ENCODE measurements around the gene SLC22A1.

Gene SLC22A1

GRCh38 chr6:160180706-160181105 is 59.1 kb downstream of the SLC22A1 start:
- peak; percentile 73 for DNase-seq

DNA sequence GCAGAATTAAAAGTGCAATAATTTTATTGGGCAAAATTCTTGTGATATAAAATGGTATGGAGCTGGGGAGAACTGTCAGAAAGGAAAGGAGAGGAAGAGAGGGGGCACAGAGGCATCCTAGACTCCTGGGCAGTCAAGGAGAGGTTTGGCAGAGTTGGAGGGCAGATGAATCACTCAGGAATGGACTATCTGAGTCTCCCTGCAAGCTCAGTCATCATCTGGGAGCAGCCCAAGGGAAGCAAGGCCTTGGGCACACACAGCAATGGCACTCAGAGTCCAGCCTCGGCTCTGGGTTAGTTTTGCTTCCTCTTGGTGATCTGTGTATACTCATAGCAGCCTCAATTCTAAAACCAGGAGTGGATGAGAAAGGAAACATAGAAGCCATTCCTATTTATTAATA is 67.2 kb downstream of the SLC22A1 start:
- DNase-seq, result peak; percentile 78

GRCh38 chr6:160190081-160190480 is 68.5 kb downstream of the SLC22A1 start:
- no peak for DNase-seq

GRCh38 chr6:160190973-160191372 is 69.4 kb downstream of the SLC22A1 start:
- no peak for DNase-seq

GRCh38 chr6:160192840-160193239 is 71.2 kb downstream of the SLC22A1 start:
- no peak for DNase-seq

GRCh38 chr6:160194808-160195207 is 73.2 kb downstream of the SLC22A1 start:
- no peak for DNase-seq

GRCh38 chr6:160197662-160198061 is 76.0 kb downstream of the SLC22A1 start:
- no peak for DNase-seq

DNA sequence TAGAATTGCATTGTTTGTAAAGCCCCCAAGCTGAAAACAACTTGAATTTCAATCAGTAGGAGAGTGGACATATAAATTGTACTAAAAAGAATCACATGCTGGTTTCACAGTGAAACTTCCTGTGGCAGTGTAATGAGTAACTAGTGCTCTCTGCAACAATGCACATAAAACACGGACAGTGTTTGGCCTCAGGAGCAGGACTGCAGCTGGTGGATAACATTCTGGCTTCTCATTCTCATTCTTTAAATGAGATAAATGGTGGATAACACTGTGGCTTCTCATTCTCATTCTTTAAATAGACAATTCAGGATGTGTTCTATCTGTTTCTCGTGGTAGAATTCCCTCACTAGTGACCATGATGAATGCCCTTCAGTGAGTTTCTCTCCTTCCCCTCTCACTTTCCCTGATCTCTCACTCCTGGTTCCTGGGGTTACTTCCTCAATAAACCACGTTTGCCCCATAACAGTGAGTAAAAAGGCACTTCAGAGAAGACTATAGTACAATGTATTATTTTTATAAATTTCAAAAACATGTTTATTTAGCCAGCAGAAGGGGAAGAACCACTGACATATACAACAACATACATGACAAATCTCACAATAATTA is 77.1 kb downstream of the SLC22A1 start:
- no peak for DNase-seq

DNA sequence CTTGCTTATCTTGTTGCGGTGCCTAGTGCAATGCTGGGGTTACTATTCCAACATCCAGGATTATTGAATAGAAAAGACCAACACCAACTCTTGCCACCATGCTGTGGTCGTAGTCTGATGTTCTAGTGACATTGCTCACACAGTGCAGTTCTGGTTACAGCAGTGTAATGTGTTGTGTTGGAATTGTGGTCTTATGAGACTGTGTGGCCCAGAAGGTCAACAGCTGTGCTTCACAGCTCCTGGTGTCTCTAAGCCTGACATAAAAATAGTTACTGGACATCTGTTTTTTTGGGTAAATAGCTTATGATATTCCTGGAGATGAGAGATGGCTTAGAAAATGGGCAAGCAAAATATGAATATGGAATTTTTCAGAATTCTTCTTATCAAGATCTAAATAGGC is 79.4 kb downstream of the SLC22A1 start:
- DNase-seq, result no peak

DNA sequence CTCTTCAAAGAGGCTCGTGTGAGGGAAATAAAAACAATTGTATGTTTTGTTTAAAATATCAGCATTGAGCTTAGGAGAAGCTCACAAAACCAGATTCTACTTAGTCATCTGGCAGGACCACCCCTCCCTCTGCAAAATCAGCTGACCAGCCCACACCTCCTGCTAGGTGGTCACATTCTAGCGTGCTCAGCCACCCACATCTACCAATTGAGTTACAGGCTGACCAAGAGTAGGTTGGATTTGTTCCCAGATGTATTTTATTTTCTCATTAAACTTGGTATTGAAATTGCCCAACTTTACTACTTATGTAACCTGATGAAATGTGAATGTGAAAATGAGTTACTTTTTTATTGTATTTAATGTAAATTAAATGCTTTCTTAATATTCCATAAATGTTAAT is 80.8 kb downstream of the SLC22A1 start:
- no peak for DNase-seq

DNA sequence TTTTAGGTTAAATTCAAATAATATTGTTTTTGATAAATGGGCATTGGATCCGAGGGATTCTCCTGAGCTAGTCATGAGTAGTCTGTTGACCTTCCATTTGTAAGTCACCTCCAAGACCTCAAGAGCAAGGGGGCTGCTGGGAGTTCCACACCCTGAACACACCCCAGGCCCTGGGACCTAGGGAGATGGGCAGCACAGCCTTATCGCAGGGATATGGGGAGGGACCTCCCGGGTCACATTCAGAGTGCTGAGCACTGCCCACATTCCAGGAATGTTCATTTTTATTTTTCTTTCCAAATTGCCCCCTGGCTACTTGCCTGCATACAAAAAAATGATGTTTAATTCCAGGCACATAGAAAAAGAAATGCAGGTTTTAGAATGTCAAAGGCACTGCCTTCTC is 81.5 kb downstream of the SLC22A1 start:
- DNase-seq, result no peak

DNA sequence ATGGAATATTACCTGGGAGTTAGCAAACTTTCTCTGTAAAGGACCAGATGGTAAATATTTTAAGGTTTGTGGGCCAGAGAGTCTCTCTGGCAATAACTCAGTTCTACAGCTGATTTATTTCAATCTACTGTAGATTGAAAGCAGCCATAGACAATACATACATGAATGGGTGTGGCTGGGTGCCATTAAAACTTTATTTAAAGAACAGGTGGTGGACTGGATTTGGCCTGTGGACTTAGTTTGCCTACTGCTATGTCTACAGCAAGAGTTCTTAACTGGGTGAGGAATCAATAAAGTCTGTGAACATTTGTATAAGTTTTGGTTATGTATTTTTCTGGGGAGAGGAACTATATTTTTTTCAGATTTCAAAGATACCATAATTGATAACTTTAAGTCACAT is 81.9 kb downstream of the SLC22A1 start:
- no peak for DNase-seq

DNA sequence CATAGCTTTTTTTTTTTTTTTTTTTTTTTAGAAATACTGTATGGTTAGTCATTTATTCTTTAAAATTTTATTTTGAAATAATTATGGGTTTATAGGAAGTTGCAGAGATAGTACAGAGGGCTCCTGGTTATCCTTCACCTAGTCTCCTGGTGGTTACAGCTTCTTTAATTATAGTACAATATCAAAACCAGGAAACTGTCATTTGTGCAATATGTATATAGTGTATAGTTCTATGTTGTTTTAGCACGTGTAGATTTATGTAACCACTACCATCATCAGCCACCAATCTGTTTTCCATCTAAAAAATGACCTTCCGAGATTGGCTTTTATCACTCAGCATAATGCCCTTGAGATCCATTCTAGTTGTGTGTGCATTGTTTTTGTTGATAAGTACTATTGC is 82.3 kb downstream of the SLC22A1 start:
- no peak for DNase-seq

DNA sequence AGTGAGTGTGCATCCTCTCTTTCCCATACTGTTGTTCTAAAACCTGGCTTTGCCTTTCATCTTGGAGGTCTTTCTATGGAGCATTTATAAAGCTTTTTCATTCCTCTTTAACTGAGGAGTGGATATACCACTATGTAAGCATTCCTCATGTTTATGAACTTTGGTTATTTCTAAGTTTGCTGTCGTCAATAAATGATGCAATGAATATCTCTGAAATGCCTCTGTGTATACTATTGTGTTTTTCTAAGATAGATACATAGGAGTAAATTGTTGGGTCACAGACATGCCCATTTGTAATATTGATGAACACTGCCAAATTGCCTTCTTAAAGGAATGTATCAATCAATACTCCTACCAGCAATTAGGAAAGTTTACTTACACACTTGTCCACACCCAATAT is 83.1 kb downstream of the SLC22A1 start:
- DNase-seq, result no peak

DNA sequence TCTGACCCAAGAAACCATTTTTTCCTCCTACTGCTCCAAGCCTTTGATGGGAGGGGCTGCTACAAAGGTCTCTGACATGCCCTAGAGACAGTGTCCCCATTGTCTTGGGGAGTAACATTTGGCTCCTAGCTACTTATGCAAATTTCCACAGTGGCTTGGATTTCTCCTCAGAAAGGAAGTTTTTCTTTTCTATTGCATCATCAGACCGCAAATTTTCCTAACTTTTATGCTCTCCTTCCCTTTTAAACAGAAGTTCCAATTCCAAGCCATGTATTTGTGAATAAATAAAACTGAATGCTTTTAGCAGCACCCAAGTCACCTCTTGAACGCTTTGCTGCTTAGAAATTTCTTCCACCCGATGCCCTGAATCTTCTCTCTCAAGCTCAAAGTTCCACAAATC is 86.0 kb downstream of the SLC22A1 start:
- DNase-seq, result no peak

All from NCI-H226 (cell line).